GM18520 (cell line): ENCODE measurements around the gene OR4D10.

Experiments used
- ATAC-seq: cut with Tn5 transposase; IDR thresholded peaks from one replicate; pipeline ENCODE4 v1.9.1; 2021; ENCODE audit not compliant: unreplicated experiment

The OR4D10 gene

GRCh38 chr11:59523541-59523940 lies 50.4 kb downstream of the OR4D10 start:
- ATAC-seq = no peak

GRCh38 chr11:59528711-59529110 lies 55.6 kb downstream of the OR4D10 start:
- ATAC-seq = no peak
